Ascending aorta (tissue), 2 donors: Measurements from ENCODE around the gene AGAP2. TPM values are rescaled to one million over a fixed set of nuclear protein-coding genes. Genes with fewer than 3 reads are reported as not detected.

Experiments
- DNase-seq, 2 donors: peaks; one replicate each; pipeline ENCODE4 v3.0.0-alpha.2; 2019; ENCODE audit warnings: low spot score in 2 of 2
- H3K27ac ChIP-seq, 2 donors: fragments of 200-600 bp; sonication (generic); one replicate each; pipeline ENCODE4 v1.5.1; 2016 to 2017; ENCODE audit warnings: mild to moderate bottlenecking in 1 of 2
- H3K27me3 ChIP-seq: fragments of 200-600 bp; sonication (generic); one replicate; pipeline ENCODE4 v1.5.1; 2017
- H3K36me3 ChIP-seq, 2 donors: fragments of 200-600 bp; sonication (generic); one replicate each; pipeline ENCODE4 v1.5.1; 2016
- H3K4me1 ChIP-seq, 2 donors: fragments of 200-600 bp; sonication (generic); one replicate each; pipeline ENCODE4 v1.5.1; 2016 to 2017; ENCODE audit warnings: mild to moderate bottlenecking in 1 of 2
- H3K4me3 ChIP-seq, 2 donors: fragments of 200-600 bp; sonication (generic); one replicate each; pipeline ENCODE4 v1.5.1; 2016 to 2017; ENCODE audit warnings: mild to moderate bottlenecking in 1 of 2
- H3K9me3 ChIP-seq, 2 donors: fragments of 200-600 bp; sonication (generic); one replicate each; pipeline ENCODE4 v1.5.1; 2016
- CTCF ChIP-seq, 3 experiments: fragments of 200-600 bp in 2 of 3; fragments of 450-650 bp in 1 of 3; sonication (generic) in 2 of 3; IDR thresholded peaks; one replicate each; pipeline ENCODE4 v1.5.1; 2016 to 2019; ENCODE audit warnings: antibody characterized with exemption in 3 of 3, mild to moderate bottlenecking in 1 of 3, moderate library complexity in 1 of 3
- intact Hi-C: fragments of 100-400 bp; cut with DNase I; formaldehyde crosslinking; loops from one replicate; pipeline ENCODE4 v1.15.1; 2023
- total RNA-seq: library from RNA; depleted of rRNA; stranded (reverse); fragments of >200 nt; gene quantifications from one replicate; pipeline ENCODE4 v1.1.0, GENCODE V29; 2016

The AGAP2 gene
- total RNA-seq, 1 donor from 2014 or later, result 11.5 TPM

DNA sequence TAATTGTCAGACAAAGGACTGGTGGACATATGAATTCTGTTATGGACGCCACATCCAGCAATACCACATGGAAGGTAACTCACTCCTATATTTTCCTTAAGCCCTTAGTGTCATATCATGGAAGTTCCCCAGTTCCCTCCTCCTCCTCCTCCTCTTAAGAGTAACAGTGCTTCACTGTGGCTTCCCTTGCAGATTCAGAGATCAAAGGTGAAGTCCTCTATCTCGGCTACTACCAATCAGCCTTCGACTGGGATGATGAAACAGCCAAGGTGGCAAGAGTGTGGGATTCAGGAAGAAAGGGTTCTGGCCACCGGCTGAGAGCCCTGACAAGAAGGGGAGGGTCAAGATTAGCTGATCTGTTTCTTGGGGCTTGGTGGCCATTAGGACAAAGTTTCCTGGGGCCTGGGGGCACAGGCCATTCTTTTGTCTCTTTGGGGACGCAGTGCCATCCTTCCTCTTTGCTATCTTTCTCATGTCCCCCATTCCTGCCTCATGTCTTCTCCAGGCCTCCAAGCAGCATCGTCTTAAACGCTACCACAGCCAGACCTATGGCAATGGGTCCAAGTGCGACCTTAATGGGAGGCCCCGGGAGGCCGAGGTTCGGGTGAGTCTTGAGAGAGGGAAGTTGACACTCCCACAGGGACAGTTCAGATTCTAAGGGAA lies 42.6 kb downstream of the AGAP2 start:
- Histone ChIP-seq H3K9me3 (no peaks in the 10 kb centered on the region), H3K36me3 (peaks cover 21 to 38% of the 10 kb centered on the region in 2 donors), H3K4me3 (no peak overlapping the region), H3K27ac (no peak overlapping the region), H3K4me1 (peaks cover 0 to 7% of the 10 kb centered on the region in 2 donors), H3K27me3 (no peaks in the 10 kb centered on the region)
- intact Hi-C loops, result loop anchor here (2.0 kb wide), 1 partner anchor 63 kb away; the partner anchor contains the start of gene B4GALNT1
- no peak for DNase-seq
- TF ChIP-seq CTCF (IDR thresholded peaks at IDR 0.05), result no peak

DNA sequence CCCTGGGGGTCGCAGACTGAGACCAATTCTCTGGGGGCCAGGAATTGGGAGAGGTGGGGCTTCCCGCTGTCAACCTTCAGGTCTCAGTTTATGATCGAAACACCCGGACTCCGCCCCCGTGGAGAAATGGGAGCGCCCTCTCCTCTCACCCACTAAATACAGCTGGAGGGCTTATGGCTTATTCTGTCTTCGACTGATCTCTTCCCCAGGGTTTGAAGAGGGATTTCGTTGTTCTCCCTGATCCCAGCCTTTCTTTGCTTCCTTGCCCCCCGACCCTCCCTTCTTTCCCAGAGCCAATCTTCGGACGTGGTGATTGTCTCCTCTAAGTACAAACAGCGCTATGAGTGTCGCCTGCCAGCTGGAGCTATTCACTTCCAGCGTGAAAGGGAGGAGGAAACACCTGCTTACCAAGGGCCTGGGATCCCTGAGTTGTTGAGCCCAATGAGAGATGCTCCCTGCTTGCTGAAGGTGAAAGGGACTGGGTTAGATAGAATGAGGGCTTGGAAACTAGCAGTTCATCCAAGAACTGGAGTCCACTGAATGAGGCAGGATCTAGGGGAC lies 44.0 kb downstream of the AGAP2 start:
- Histone ChIP-seq H3K9me3 (no peaks in the 10 kb centered on the region), H3K36me3 (peaks cover 21 to 30% of the 10 kb centered on the region in 2 donors), H3K27ac (peak overlapping the region; percentile 62 to 79), H3K27me3 (no peaks in the 10 kb centered on the region), H3K4me3 (peak overlapping the region; percentile 75 to 77), H3K4me1 (peaks cover 0 to 7% of the 10 kb centered on the region in 2 donors)
- TF ChIP-seq CTCF (IDR thresholded peaks at IDR 0.05), result no peak
- intact Hi-C loops, result loop anchor here (2.0 to 5.0 kb wide), 2 partner anchors 62 to 82 kb away; partner anchors contain the start of genes ARHGEF25 and B4GALNT1
- DNase-seq, result no peak

DNA sequence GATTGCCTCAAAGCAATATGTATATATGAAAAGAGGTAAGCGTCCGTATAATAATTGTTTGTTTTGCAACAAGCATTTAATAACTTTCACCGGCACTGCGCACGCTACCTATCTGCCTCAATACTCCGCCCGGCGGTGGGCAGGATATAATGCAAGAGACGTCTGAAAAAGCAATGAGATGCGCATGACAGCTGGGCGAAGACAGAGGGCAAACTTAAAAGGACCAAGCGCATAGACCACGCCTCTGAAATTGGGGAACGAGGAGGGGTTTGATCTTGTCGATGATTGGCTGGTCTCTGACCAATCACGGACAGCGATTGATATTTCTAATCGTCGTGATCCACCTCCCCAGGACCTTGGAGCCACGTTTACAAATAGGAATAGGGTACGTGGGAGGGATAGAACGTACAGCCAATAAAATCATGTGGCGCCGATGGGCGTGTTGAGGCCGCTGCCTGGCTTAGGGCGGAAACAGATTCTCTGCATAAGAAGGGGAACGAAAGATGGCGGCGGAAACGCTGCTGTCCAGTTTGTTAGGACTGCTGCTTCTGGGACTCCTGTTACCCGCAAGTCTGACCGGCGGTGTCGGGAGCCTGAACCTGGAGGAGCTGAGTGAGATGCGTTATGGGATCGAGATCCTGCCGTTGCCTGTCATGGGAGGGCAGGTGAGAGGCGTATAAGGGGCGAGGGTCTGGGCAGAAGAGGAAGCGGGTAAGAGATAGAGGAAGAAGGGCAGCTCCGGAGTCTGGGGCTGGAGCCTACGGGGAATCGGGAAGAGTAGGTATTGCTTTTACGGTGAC lies 44.7 kb downstream of the AGAP2 start, which contains the start of gene OS9:
Gene OS9, plus strand, starts transcription at position 474 of the 800 bp plus-strand sequence. Its CDS starts 30 bp downstream, at position 504.
- Histone ChIP-seq H3K27me3 (no peaks in the 10 kb centered on the region), H3K36me3 (peaks cover 21 to 26% of the 10 kb centered on the region in 2 donors), H3K27ac (peak within 1 kb of the TSS; percentile 62 to 79), H3K4me3 (peak within 1 kb of the TSS; percentile 75 to 77), H3K4me1 (peaks cover 0 to 7% of the 10 kb centered on the region in 2 donors), H3K9me3 (no peaks in the 10 kb centered on the region)
- peak; percentile 72 to 81 (median 74) for TF ChIP-seq CTCF (IDR thresholded peaks at IDR 0.05)
- DNase-seq, result peak; percentile 95 to 99
- intact Hi-C loops, result loop anchor here (1.0 to 5.0 kb wide), 3 partner anchors 50 to 82 kb away; partner anchors contain the start of genes ARHGEF25 and B4GALNT1

DNA sequence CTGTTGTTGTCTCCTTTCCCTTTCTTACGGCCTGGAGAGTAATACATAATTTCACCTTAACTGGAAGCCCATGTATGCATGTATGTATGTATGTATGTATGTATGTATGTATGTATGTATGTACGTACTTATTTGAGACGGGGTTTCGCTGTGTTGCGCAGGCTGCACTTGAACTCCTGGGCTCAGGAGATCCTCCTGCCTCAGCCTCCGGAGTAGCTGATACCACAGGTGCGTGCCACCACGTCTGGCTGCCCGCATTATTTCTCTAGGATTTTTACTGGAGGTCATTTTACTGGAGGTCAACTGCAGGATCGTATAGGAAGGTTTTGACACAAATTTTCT lies 45.3 kb downstream of the AGAP2 start:
- H3K27me3 ChIP-seq, result no peaks in the 10 kb centered on the region
- peaks cover 21% of the 10 kb centered on the region in 2 donors for H3K36me3 ChIP-seq
- no peak for DNase-seq
- peaks cover 0 to 7% of the 10 kb centered on the region in 2 donors for H3K4me1 ChIP-seq
- no peaks in the 10 kb centered on the region for H3K9me3 ChIP-seq
- no peak for TF ChIP-seq CTCF (IDR thresholded peaks at IDR 0.05)
- peak overlapping the region; percentile 40 to 42 for H3K4me3 ChIP-seq
- no peak overlapping the region for H3K27ac ChIP-seq
- intact Hi-C loops, result loop anchor here (1.0 to 5.0 kb wide), 2 partner anchors 51 to 81 kb away; partner anchors contain the start of gene ARHGEF25

DNA sequence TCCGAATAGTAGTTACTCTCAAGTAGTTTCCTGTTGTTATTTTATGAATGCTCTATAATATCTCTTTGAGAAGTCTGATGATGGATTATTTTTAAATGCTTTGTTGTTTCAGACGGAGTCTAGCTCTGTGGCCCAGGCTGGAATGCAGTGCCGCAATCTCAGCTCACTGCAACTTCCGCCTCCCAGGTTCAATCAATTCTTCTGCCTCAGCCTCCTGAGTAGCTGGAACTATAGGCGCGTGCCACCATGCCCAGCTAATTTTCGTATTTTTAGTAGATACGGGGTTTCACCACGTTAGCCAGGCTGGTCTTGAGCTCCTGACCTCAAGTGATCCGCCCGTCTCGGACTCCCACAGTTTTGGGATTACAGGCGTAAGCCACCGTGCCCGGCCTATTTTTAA lies 46.0 kb downstream of the AGAP2 start:
- Histone ChIP-seq H3K27me3 (no peaks in the 10 kb centered on the region), H3K9me3 (no peaks in the 10 kb centered on the region), H3K27ac (no peak overlapping the region), H3K4me1 (peaks cover 0 to 7% of the 10 kb centered on the region in 2 donors), H3K36me3 (peaks cover 18 to 19% of the 10 kb centered on the region in 2 donors), H3K4me3 (no peak overlapping the region)
- DNase-seq, result no peak
- intact Hi-C loops, result loop anchor here (5.0 kb wide), 1 partner anchor 80 kb away; the partner anchor contains the start of gene ARHGEF25
- no peak for TF ChIP-seq CTCF (IDR thresholded peaks at IDR 0.05)
